Thyroid gland (tissue), 4 donors: ENCODE measurements around the gene FANCL. TPM values are rescaled to one million over a fixed set of nuclear protein-coding genes. Genes with fewer than 3 reads are reported as not detected.

ENCODE experiments used
- DNase-seq, 2 donors: peaks; one replicate each; pipeline ENCODE4 v3.0.0-alpha.2; 2019
- H3K27ac ChIP-seq, 3 donors: fragments of 200-600 bp; sonication (generic); 1 replicate in 2 of 3; 2 replicates in 1 of 3; pipeline ENCODE4 v1.5.1; 2016 to 2019; ENCODE audit warnings: mild to moderate bottlenecking in 1 of 3, moderate library complexity in 1 of 3
- H3K27me3 ChIP-seq: fragments of 200-600 bp; sonication (generic); one replicate; pipeline ENCODE4 v1.5.1; 2019
- H3K36me3 ChIP-seq, 2 donors: fragments of 200-600 bp; sonication (generic); one replicate each; pipeline ENCODE4 v1.5.1; 2016 to 2019
- H3K4me1 ChIP-seq, 2 donors: fragments of 200-600 bp; sonication (generic); one replicate each; pipeline ENCODE4 v1.5.1; 2017 to 2019
- H3K4me3 ChIP-seq, 3 donors: fragments of 200-600 bp; sonication (generic); replicated peaks in 1 of 3; 1 replicate in 2 of 3; 2 replicates in 1 of 3; pipeline ENCODE4 v1.5.1; 2016; ENCODE audit warnings: mild to moderate bottlenecking in 1 of 3
- H3K9me3 ChIP-seq: fragments of 200-600 bp; sonication (generic); one replicate; pipeline ENCODE4 v1.5.1; 2017
- POLR2A ChIP-seq, 2 donors: fragments of 450-650 bp; IDR thresholded peaks; one replicate each; pipeline ENCODE4 v1.6.1; 2017; ENCODE audit warnings: antibody characterized with exemption in 2 of 2, mild to moderate bottlenecking in 2 of 2, moderate library complexity in 1 of 2
- WGBS, 2 donors: methylation state at CpG; one replicate each; pipeline ENCODE4 v1.1.5; 2017; 5-methylcytosine and 5-hydroxymethylcytosine counted together
- intact Hi-C: fragments of 100-400 bp; cut with DNase I; formaldehyde crosslinking; loops from one replicate; pipeline ENCODE4 v1.15.1; 2023
- total RNA-seq, 4 donors: library from RNA; depleted of rRNA; stranded (reverse); fragments of >200 nt; gene quantifications; one replicate each; pipeline ENCODE4 v1.2.3, GENCODE V29; 2016
- TF ChIP-seq, protein P1 (sequence below), 6 experiments: fragments of 200-600 bp in 3 of 6; fragments of 450-650 bp in 3 of 6; sonication (generic) in 3 of 6; IDR thresholded peaks; one replicate each; pipeline ENCODE4 v1.5.1; 2016 to 2019; ENCODE audit warnings: antibody characterized with exemption in 6 of 6, mild to moderate bottlenecking in 2 of 6, inconsistent platforms in 1 of 6, moderate library complexity in 1 of 6

The FANCL gene
- total RNA-seq, 4 donors from 2014 or later = 25.0 to 47.7 (median 31.4) TPM

DNA sequence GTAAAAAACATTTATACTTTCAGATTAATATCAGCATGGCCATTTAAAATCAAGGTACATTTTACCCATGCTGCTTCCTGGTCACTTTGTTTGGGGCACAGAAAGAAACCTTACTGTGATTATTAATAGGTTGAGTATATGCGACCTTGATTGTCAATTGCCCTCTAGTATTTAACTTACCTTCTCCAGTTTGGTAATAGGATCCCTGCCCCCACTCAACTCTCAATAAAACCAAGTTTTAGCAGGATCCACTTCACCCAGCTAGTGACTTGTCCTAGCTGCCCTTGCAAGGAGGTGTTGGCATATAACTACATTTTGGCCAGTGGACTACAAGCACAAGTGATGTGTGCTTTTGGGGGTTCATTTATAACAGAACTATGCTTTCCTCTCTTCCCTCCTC lies 34.3 kb downstream of the FANCL start:
- 97 to 100% methylated on average over 1 of the region's 1 CpG for WGBS, 2 donors
- no peak for DNase-seq
- Histone ChIP-seq H3K36me3 (no peaks in the 10 kb centered on the region), H3K4me3 (no peak overlapping the region), H3K27me3 (no peaks in the 10 kb centered on the region), H3K4me1 (no peaks in the 10 kb centered on the region), H3K27ac (no peak overlapping the region), H3K9me3 (no peaks in the 10 kb centered on the region)
- intact Hi-C loops = no loop called here
- TF ChIP-seq, protein P1, sequence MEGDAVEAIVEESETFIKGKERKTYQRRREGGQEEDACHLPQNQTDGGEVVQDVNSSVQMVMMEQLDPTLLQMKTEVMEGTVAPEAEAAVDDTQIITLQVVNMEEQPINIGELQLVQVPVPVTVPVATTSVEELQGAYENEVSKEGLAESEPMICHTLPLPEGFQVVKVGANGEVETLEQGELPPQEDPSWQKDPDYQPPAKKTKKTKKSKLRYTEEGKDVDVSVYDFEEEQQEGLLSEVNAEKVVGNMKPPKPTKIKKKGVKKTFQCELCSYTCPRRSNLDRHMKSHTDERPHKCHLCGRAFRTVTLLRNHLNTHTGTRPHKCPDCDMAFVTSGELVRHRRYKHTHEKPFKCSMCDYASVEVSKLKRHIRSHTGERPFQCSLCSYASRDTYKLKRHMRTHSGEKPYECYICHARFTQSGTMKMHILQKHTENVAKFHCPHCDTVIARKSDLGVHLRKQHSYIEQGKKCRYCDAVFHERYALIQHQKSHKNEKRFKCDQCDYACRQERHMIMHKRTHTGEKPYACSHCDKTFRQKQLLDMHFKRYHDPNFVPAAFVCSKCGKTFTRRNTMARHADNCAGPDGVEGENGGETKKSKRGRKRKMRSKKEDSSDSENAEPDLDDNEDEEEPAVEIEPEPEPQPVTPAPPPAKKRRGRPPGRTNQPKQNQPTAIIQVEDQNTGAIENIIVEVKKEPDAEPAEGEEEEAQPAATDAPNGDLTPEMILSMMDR (IDR thresholded peaks at IDR 0.05) = no peak
- TF ChIP-seq POLR2A (IDR thresholded peaks at IDR 0.05) = no peak

DNA sequence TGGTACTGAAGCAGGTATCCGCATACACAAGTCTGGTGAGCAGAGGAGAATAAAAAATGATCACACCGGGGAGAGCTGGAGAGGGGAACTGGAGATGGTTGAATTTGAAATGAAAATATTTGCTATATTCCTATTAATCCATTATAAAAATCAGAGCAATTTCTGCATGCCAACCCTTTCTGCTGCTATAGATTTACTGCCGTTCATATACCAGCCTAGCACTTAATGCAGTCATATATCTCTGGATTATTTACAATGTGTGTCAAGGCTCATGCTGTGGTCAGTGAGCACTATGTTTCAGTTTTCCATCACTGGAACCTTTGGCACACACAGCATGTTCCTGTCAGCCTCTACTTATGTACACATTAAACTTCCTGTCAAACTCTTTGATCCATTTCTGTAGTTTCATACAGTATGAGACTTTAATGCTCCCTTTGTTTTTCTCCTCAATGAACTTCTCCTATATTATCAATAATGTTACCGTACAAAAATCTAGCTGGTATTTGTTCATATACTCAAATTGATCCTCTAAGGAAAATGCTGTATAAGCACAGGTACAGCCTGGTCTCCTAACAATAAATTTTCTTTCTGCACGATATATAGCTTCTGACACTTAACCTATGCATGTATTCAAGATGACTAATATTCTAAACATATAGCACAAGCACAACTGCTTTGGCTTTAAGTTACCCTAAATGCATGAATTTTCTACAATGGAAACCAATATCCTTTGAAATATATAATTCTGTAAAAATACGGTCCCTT lies 36.7 kb downstream of the FANCL start:
- TF ChIP-seq POLR2A (IDR thresholded peaks at IDR 0.05) = no peak
- TF ChIP-seq, protein P1 (IDR thresholded peaks at IDR 0.05) = no peak
- intact Hi-C loops = no loop called here
- Histone ChIP-seq H3K9me3 (no peaks in the 10 kb centered on the region), H3K36me3 (no peaks in the 10 kb centered on the region), H3K27me3 (no peaks in the 10 kb centered on the region), H3K27ac (no peak overlapping the region), H3K4me1 (no peaks in the 10 kb centered on the region), H3K4me3 (no peak overlapping the region)
- no peak for DNase-seq
- 89 to 93% methylated on average over 6 of the region's 6 CpGs for WGBS, 2 donors

DNA sequence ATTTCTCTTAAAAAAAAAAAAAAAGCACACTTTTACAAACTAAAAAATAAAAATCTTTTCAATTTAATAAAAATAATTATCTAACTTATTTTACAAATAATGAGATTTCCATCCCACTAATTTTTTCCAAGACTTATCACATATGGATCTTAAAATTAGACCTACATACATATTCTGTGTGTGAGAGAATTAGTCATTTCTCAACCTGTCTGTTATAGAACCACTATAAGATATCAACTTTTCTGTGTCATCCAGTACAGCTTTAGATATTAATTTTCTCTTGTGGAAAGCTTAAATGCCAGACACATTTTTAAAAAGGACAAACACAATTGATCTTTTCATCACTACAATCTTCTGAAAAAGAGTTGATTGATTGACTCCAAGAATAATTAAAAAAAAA lies 38.1 kb downstream of the FANCL start:
- TF ChIP-seq, protein P1 (IDR thresholded peaks at IDR 0.05) = no peak
- no peak for TF ChIP-seq POLR2A (IDR thresholded peaks at IDR 0.05)
- no peak overlapping the region for H3K4me3 ChIP-seq
- no peaks in the 10 kb centered on the region for H3K27me3 ChIP-seq
- no peak for DNase-seq
- H3K27ac ChIP-seq = no peak overlapping the region
- no peaks in the 10 kb centered on the region for H3K36me3 ChIP-seq
- H3K4me1 ChIP-seq = no peaks in the 10 kb centered on the region
- H3K9me3 ChIP-seq = no peaks in the 10 kb centered on the region
- intact Hi-C loops = no loop called here

DNA sequence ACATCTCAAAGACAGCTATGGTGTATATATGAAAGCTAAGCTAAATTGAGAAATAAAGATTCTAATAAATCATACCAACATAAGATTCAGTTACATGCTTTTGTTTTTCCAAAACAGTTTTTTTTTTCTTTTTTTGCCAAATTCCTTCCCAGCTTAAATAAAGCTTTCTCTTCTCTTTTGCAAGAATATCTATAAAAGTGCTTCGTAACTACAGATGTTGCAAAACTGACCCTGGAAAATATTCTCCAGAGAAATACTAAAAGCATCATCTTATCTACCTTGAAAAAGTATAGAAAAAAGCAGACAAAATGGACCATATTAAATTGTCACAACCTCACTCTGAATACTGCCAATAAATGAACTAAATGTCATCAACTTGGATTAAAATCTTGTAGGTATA lies 38.7 kb downstream of the FANCL start:
- no peak overlapping the region for H3K27ac ChIP-seq
- 95 to 96% methylated on average over 1 of the region's 1 CpG for WGBS, 2 donors
- intact Hi-C loops = no loop called here
- no peaks in the 10 kb centered on the region for H3K27me3 ChIP-seq
- no peaks in the 10 kb centered on the region for H3K9me3 ChIP-seq
- H3K4me3 ChIP-seq = no peak overlapping the region
- TF ChIP-seq POLR2A (IDR thresholded peaks at IDR 0.05) = no peak
- TF ChIP-seq, protein P1 (IDR thresholded peaks at IDR 0.05) = no peak
- H3K36me3 ChIP-seq = no peaks in the 10 kb centered on the region
- DNase-seq = no peak
- no peaks in the 10 kb centered on the region for H3K4me1 ChIP-seq

DNA sequence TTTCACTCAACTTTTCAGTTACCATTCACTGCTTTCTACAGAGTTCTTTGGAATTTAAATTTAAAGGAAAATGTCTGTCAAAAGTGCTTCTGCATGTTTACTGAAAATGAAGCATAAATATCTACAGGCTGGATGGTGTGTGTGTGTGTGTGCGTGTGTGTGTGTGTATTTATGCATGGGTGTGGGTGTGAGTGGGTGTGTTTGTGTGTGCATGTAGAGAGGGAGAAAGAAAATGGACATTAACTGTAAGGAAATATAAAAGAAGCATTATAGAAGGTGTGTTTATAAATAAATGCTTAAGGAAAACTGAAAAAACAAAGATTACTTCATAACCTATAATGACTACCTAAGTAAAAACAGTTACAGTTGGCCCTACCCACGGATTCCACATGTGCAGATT lies 43.2 kb downstream of the FANCL start:
- H3K4me3 ChIP-seq = no peak overlapping the region
- H3K36me3 ChIP-seq = no peaks in the 10 kb centered on the region
- TF ChIP-seq, protein P1 (IDR thresholded peaks at IDR 0.05) = no peak
- H3K4me1 ChIP-seq = no peaks in the 10 kb centered on the region
- no peak overlapping the region for H3K27ac ChIP-seq
- intact Hi-C loops = no loop called here
- DNase-seq = no peak
- 94 to 95% methylated on average over 2 of the region's 2 CpGs for WGBS, 2 donors
- no peaks in the 10 kb centered on the region for H3K9me3 ChIP-seq
- H3K27me3 ChIP-seq = no peaks in the 10 kb centered on the region
